Gastrocnemius medialis (tissue), 4 donors: ENCODE data around the gene GREB1. TPM values are rescaled to one million over a fixed set of nuclear protein-coding genes. Genes with fewer than 3 reads are reported as not detected.
A peak's percentile ranks its signal among the peaks of the same experiment; 100 is the strongest.

Experiments
- ATAC-seq, 2 donors: fragments of 150-250 bp; one replicate each; pipeline ENCODE4 v1.9.1; 2016
- DNase-seq, 2 donors: peaks; one replicate each; pipeline ENCODE4 v3.0.0-alpha.2; 2019
- H3K27ac ChIP-seq, 4 donors: fragments of 200-600 bp; sonication (generic); 1 replicate in 1 of 4; 2 replicates in 3 of 4; pipeline ENCODE4 v1.5.1; 2016 to 2018; ENCODE audit warnings: mild to moderate bottlenecking in 2 of 4, moderate library complexity in 1 of 4
- H3K27me3 ChIP-seq, 3 donors: fragments of 200-600 bp; sonication (generic) in 2 of 3; 1 replicate in 1 of 3; 2 replicates in 2 of 3; pipeline versions ENCODE4 v1.5.1 to v1.6.0; 2016 to 2019; ENCODE audit warnings: mild to moderate bottlenecking in 1 of 3, moderate library complexity in 1 of 3
- H3K36me3 ChIP-seq, 2 donors: fragments of 200-600 bp; sonication (generic) in 1 of 2; one replicate each; pipeline ENCODE4 v1.5.1; 2017 to 2018
- H3K4me1 ChIP-seq, 2 donors: fragments of 200-600 bp; sonication (generic) in 1 of 2; one replicate each; pipeline ENCODE4 v1.5.1; 2016 to 2017; ENCODE audit warnings: mild to moderate bottlenecking in 2 of 2
- H3K4me3 ChIP-seq, 4 donors: fragments of 200-600 bp; sonication (generic) in 3 of 4; 1 replicate in 1 of 4; 2 replicates in 3 of 4; pipeline ENCODE4 v1.5.1; 2016 to 2019; ENCODE audit warnings: mild to moderate bottlenecking in 2 of 4
- H3K9me3 ChIP-seq, 3 donors: fragments of 200-600 bp; sonication (generic) in 2 of 3; 1 replicate in 1 of 3; 2 replicates in 2 of 3; pipeline ENCODE4 v1.5.1; 2016 to 2019
- CTCF ChIP-seq, 5 experiments: fragments of 450-650 bp in 3 of 5; fragments of 200-600 bp in 2 of 5; sonication (generic) in 2 of 5; IDR thresholded peaks in 4 of 5; conservative IDR thresholded peaks in 1 of 5; 1 replicate in 4 of 5; 2 replicates in 1 of 5; pipeline ENCODE4 v1.5.1; 2016 to 2019; ENCODE audit warnings: antibody characterized with exemption in 5 of 5, mild to moderate bottlenecking in 3 of 5, moderate library complexity in 3 of 5
- POLR2A ChIP-seq, 2 donors: fragments of 450-650 bp; IDR thresholded peaks; one replicate each; pipeline ENCODE4 v1.6.1; 2017; ENCODE audit warnings: antibody characterized with exemption in 2 of 2, mild to moderate bottlenecking in 2 of 2, moderate library complexity in 2 of 2
- in situ Hi-C, 4 donors: fragments of 200-750 bp; cut with MboI; loops; one replicate each; pipeline versions ENCODE4 v1.15.0 to v1.8.0; 2017; ENCODE audit warnings: low sequenced_read_pairs in 4 of 4
- intact Hi-C: fragments of 100-400 bp; cut with DNase I; formaldehyde crosslinking; loops from one replicate; pipeline ENCODE4 v1.15.1; 2023; ENCODE audit warnings: low total_unique reads
- total RNA-seq, 4 donors: library from RNA; depleted of rRNA; stranded (reverse); fragments of >200 nt; gene quantifications; one replicate each; pipeline versions ENCODE4 v1.1.0 to v1.2.3, GENCODE V29; 2016

GREB1 gene
- total RNA-seq, 4 donors from 2014 or later: 1.7 to 9.3 (median 2.6) TPM

GRCh38 chr2:11675423-11676112 lies 141.7 kb downstream of the GREB1 start:
- Histone ChIP-seq H3K36me3 (no peaks in the 10 kb centered on the region), H3K9me3 (no peaks in the 10 kb centered on the region), H3K27ac (peak overlapping the region; percentile 92 to 100 (median 93)), H3K4me1 (peaks cover 33 to 47% of the 10 kb centered on the region in 2 donors), H3K4me3 (no peak overlapping the region), H3K27me3 (no peaks in the 10 kb centered on the region)
- TF ChIP-seq CTCF (IDR thresholded peaks at IDR 0.05 in 4 of 5, conservative IDR thresholded peaks at IDR 0.05 in 1 of 5) (no peak), POLR2A (IDR thresholded peaks at IDR 0.05) (no peak)
- in situ Hi-C loops: loop anchor here in 1 of 4 donors (25.0 kb wide), 1 partner anchor 188 kb away; no protein-coding TSS in a partner anchor
- ATAC-seq (peak in 1 of 2 donors; percentile 29), DNase-seq (no peak)
- intact Hi-C loops: loop anchor here (2.0 kb wide), 1 partner anchor 17 kb away; no protein-coding TSS in a partner anchor

- TF ChIP-seq POLR2A (IDR thresholded peaks at IDR 0.05) (no peak), CTCF (IDR thresholded peaks at IDR 0.05 in 4 of 5, conservative IDR thresholded peaks at IDR 0.05 in 1 of 5) (peak in 2 of 5 experiments; percentile 12 to 31)
- H3K27me3 ChIP-seq: no peaks in the 10 kb centered on the region
Observed at GRCh38 chr2:11676640-11677039, 142.8 kb downstream of the GREB1 start.

GRCh38 chr2:11677136-11678055 lies 143.6 kb downstream of the GREB1 start:
- intact Hi-C loops (loop anchor here (1.0 to 2.0 kb wide), 2 partner anchors 19 to 79 kb away; no protein-coding TSS in a partner anchor), in situ Hi-C loops (loop anchor here in 1 of 4 donors (25.0 kb wide), 1 partner anchor 190 kb away; no protein-coding TSS in a partner anchor)
- ATAC-seq: peak; percentile 44 to 48
- peak; percentile 93 for DNase-seq
- H3K27me3 ChIP-seq: no peaks in the 10 kb centered on the region
- H3K4me1 ChIP-seq: peaks cover 51 to 65% of the 10 kb centered on the region in 2 donors
- no peaks in the 10 kb centered on the region for H3K36me3 ChIP-seq
- H3K9me3 ChIP-seq: no peaks in the 10 kb centered on the region
- peak overlapping the region; percentile 92 to 100 (median 93) for H3K27ac ChIP-seq
- H3K4me3 ChIP-seq: peak overlapping the region; percentile 52 to 63 (median 56)
- TF ChIP-seq POLR2A (IDR thresholded peaks at IDR 0.05): peak; percentile 82 to 89
- TF ChIP-seq CTCF (IDR thresholded peaks at IDR 0.05 in 4 of 5, conservative IDR thresholded peaks at IDR 0.05 in 1 of 5): no peak

More at GRCh38 chr2:11676640-11677039, 142.8 kb downstream of the GREB1 start:
- Histone ChIP-seq H3K9me3 (no peaks in the 10 kb centered on the region), H3K27ac (peak overlapping the region; percentile 92 to 100 (median 93)), H3K36me3 (no peaks in the 10 kb centered on the region), H3K4me3 (no peak overlapping the region), H3K4me1 (peaks cover 43 to 57% of the 10 kb centered on the region in 2 donors)
- ATAC-seq (no peak), DNase-seq (no peak)
- intact Hi-C loops: loop anchor here (2.0 kb wide), 1 partner anchor 18 kb away; no protein-coding TSS in a partner anchor
- in situ Hi-C loops: loop anchor here in 1 of 4 donors (25.0 kb wide), 1 partner anchor 189 kb away; no protein-coding TSS in a partner anchor

GRCh38 chr2:11678306-11678960 lies 144.6 kb downstream of the GREB1 start:
- Histone ChIP-seq H3K27me3 (no peaks in the 10 kb centered on the region), H3K36me3 (no peaks in the 10 kb centered on the region), H3K4me1 (peaks cover 54 to 75% of the 10 kb centered on the region in 2 donors), H3K9me3 (no peaks in the 10 kb centered on the region), H3K27ac (peak overlapping the region; percentile 92 to 100 (median 93)), H3K4me3 (peak overlapping the region; percentile 52 to 63 (median 56))
- in situ Hi-C loops: loop anchor here in 1 of 4 donors (25.0 kb wide), 1 partner anchor 191 kb away; no protein-coding TSS in a partner anchor
- TF ChIP-seq CTCF (IDR thresholded peaks at IDR 0.05 in 4 of 5, conservative IDR thresholded peaks at IDR 0.05 in 1 of 5): no peak
- TF ChIP-seq POLR2A (IDR thresholded peaks at IDR 0.05): peak; percentile 43 to 78
- intact Hi-C loops: loop anchor here (1.0 kb wide), 1 partner anchor 80 kb away; no protein-coding TSS in a partner anchor
- ATAC-seq (peak; percentile 31 to 34), DNase-seq (peak; percentile 61 to 74)
